HEK293 (cell line): Measurements from ENCODE around the gene PRR36.
A peak's percentile ranks its signal among the peaks of the same experiment; 100 is the strongest.

Experiments
- GLIS2 ChIP-seq: fragments of 450-650 bp; formaldehyde crosslinking; IDR thresholded peaks from 2 replicates; pipeline ENCODE4 v1.5.1; 2016; ENCODE audit warnings: missing biosample characterization, missing genetic modification characterization
- IKZF3 ChIP-seq: fragments of 450-650 bp; IDR thresholded peaks from 2 replicates; pipeline ENCODE4 v1.5.0; 2018; ENCODE audit warnings: missing biosample characterization, mild to moderate bottlenecking, missing genetic modification characterization, moderate library complexity
- OSR2 ChIP-seq: fragments of 450-650 bp; formaldehyde crosslinking; IDR thresholded peaks from 2 replicates; pipeline ENCODE4 v1.5.1; 2016; ENCODE audit warnings: missing biosample characterization, missing genetic modification characterization
- OVOL3 ChIP-seq: fragments of 450-650 bp; formaldehyde crosslinking; IDR thresholded peaks from 2 replicates; pipeline ENCODE4 v1.5.1; 2016; ENCODE audit warnings: missing biosample characterization, missing genetic modification characterization
- SP3 ChIP-seq: fragments of 450-650 bp; formaldehyde crosslinking; IDR thresholded peaks from 2 replicates; pipeline ENCODE4 v1.5.1; 2016; ENCODE audit warnings: missing biosample characterization, missing genetic modification characterization
- ZFP3 ChIP-seq: fragments of 450-650 bp; formaldehyde crosslinking; IDR thresholded peaks from 2 replicates; pipeline ENCODE4 v1.5.1; 2016; ENCODE audit warnings: low read depth, missing biosample characterization, missing genetic modification characterization
- ZNF112 ChIP-seq: fragments of 450-650 bp; formaldehyde crosslinking; IDR thresholded peaks from 2 replicates; pipeline ENCODE4 v1.5.0; 2017; ENCODE audit warnings: missing biosample characterization, missing genetic modification characterization
- ZNF16 ChIP-seq: fragments of 450-650 bp; formaldehyde crosslinking; IDR thresholded peaks from 2 replicates; pipeline ENCODE4 v1.5.1; 2016; ENCODE audit warnings: low read depth, missing biosample characterization, missing genetic modification characterization
- ZNF335 ChIP-seq: fragments of 450-650 bp; formaldehyde crosslinking; conservative IDR thresholded peaks from 2 replicates; pipeline ENCODE4 v1.5.1; 2016; ENCODE audit warnings: missing biosample characterization, missing genetic modification characterization
- ZNF433 ChIP-seq: fragments of 450-650 bp; formaldehyde crosslinking; IDR thresholded peaks from 2 replicates; pipeline ENCODE4 v1.5.1; 2016; ENCODE audit warnings: missing biosample characterization, missing genetic modification characterization, low read depth
- ZNF596 ChIP-seq: fragments of 450-650 bp; IDR thresholded peaks from 2 replicates; pipeline ENCODE4 v1.5.0; 2018; ENCODE audit warnings: missing biosample characterization, mild to moderate bottlenecking, missing genetic modification characterization, moderate library complexity
- ZNF600 ChIP-seq: fragments of 450-650 bp; formaldehyde crosslinking; IDR thresholded peaks from 2 replicates; pipeline ENCODE4 v1.5.1; 2016; ENCODE audit warnings: missing biosample characterization, missing genetic modification characterization
- ZNF610 ChIP-seq: fragments of 450-650 bp; formaldehyde crosslinking; IDR thresholded peaks from 2 replicates; pipeline ENCODE4 v1.5.1; 2016; ENCODE audit warnings: missing biosample characterization, missing genetic modification characterization, borderline replicate concordance
- ZSCAN16 ChIP-seq: fragments of 450-650 bp; formaldehyde crosslinking; IDR thresholded peaks from 2 replicates; pipeline ENCODE4 v1.5.1; 2016; ENCODE audit warnings: missing biosample characterization, missing genetic modification characterization
- TF ChIP-seq, protein P1 (sequence below): fragments of 450-650 bp; formaldehyde crosslinking; IDR thresholded peaks from 2 replicates; pipeline ENCODE4 v1.5.1; 2017; ENCODE audit warnings: missing biosample characterization, missing genetic modification characterization
- TF ChIP-seq, protein P2 (sequence below): fragments of 450-650 bp; formaldehyde crosslinking; IDR thresholded peaks from 2 replicates; pipeline ENCODE4 v1.5.1; 2016; ENCODE audit warnings: missing biosample characterization, missing genetic modification characterization
- TF ChIP-seq, protein P3 (sequence below): fragments of 450-650 bp; formaldehyde crosslinking; IDR thresholded peaks from 2 replicates; pipeline ENCODE4 v1.5.1; 2016; ENCODE audit warnings: missing biosample characterization, missing genetic modification characterization, low read depth
- TF ChIP-seq, protein P4 (sequence below): fragments of 450-650 bp; IDR thresholded peaks from 2 replicates; pipeline ENCODE4 v1.5.1; 2018; ENCODE audit warnings: missing biosample characterization, missing genetic modification characterization
- TF ChIP-seq, protein P5 (sequence below): fragments of 450-650 bp; formaldehyde crosslinking; IDR thresholded peaks from 2 replicates; pipeline ENCODE4 v1.5.1; 2016; ENCODE audit warnings: missing biosample characterization, missing genetic modification characterization, borderline replicate concordance
- TF ChIP-seq, protein P6 (sequence below): fragments of 450-650 bp; formaldehyde crosslinking; IDR thresholded peaks from 2 replicates; pipeline ENCODE4 v1.5.1; 2017; ENCODE audit warnings: missing biosample characterization, missing genetic modification characterization
- TF ChIP-seq, protein P7 (sequence below): IDR thresholded peaks from 2 replicates; pipeline ENCODE4 v1.6.1; 2011; ENCODE audit warnings: mild to moderate bottlenecking, low read depth, low read length, borderline replicate concordance
- TF ChIP-seq, protein P8 (sequence below): fragments of 450-650 bp; formaldehyde crosslinking; IDR thresholded peaks from 2 replicates; pipeline ENCODE4 v1.5.1; 2016; ENCODE audit warnings: missing biosample characterization, missing genetic modification characterization
- TF ChIP-seq, protein P9 (sequence below): fragments of 450-650 bp; formaldehyde crosslinking; IDR thresholded peaks from 2 replicates; pipeline ENCODE4 v1.5.0; 2017; ENCODE audit warnings: missing biosample characterization, missing genetic modification characterization, borderline replicate concordance

PRR36 gene

DNA sequence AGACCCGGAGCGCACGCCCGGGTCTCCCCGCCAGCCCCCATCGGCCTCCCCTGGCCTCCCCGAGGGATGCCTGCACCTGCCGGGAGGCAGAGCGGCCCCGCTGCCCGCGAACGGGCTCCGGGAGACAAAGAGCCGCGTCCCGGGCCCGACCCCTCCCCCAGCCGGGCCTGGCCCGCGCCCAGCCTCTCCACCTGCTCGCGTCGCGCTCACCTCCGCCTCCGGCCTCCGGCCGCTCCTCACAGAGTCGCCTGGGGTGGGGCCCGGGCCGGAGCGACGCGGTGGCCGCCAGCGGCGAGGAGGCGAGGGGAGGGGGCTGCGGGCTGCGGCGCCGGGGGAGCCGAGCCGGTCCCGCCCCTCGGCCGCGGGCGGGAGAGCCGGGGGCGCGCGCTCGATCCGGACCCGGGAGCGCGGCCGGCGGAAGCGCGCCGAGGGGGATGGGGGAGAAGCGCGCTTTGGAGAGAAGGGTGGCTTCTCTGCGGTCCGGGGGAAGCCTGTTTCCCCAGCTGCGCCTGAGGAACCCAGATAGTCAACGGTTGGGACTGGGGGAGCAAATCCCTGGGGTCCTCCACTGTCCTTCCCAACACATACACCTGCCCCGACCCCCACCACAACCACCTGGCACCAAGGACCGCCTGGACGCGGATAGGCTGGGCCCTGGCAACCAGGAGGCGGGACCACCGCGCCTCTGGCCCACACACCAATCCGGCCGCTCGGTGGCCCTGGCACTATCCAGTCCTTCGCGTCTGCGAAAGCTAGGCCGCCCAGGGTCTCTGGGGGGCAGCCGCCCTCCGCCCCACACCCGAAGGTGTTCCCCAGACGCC is at the start of gene PRR36 (continued):
- TF ChIP-seq, protein P1, sequence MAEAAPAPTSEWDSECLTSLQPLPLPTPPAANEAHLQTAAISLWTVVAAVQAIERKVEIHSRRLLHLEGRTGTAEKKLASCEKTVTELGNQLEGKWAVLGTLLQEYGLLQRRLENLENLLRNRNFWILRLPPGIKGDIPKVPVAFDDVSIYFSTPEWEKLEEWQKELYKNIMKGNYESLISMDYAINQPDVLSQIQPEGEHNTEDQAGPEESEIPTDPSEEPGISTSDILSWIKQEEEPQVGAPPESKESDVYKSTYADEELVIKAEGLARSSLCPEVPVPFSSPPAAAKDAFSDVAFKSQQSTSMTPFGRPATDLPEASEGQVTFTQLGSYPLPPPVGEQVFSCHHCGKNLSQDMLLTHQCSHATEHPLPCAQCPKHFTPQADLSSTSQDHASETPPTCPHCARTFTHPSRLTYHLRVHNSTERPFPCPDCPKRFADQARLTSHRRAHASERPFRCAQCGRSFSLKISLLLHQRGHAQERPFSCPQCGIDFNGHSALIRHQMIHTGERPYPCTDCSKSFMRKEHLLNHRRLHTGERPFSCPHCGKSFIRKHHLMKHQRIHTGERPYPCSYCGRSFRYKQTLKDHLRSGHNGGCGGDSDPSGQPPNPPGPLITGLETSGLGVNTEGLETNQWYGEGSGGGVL (tag by site-specific recombination), result peak; percentile 37
- TF ChIP-seq GLIS2 (tag by site-specific recombination) (peak; percentile 70), IKZF3 (tag by site-specific recombination) (0 out of 2 replicates have a peak, but pooled peaks have one; percentile 22), OSR2 (tag by site-specific recombination) (no peak), ZNF433 (tag by site-specific recombination) (no peak), ZNF610 (no peak), SP3 (tag by site-specific recombination) (peak; percentile 49), ZSCAN16 (tag by site-specific recombination) (no peak), ZNF112 (tag by site-specific recombination) (no peak), ZNF600 (tag by site-specific recombination) (0 out of 2 replicates have a peak, but pooled peaks have one; percentile 37), ZNF596 (no peak), ZNF335 (tag by site-specific recombination) (peak; percentile 98), ZNF16 (tag by site-specific recombination) (no peak), ZFP3 (tag by site-specific recombination) (no peak), OVOL3 (tag by site-specific recombination) (no peak)
- TF ChIP-seq, protein P2, sequence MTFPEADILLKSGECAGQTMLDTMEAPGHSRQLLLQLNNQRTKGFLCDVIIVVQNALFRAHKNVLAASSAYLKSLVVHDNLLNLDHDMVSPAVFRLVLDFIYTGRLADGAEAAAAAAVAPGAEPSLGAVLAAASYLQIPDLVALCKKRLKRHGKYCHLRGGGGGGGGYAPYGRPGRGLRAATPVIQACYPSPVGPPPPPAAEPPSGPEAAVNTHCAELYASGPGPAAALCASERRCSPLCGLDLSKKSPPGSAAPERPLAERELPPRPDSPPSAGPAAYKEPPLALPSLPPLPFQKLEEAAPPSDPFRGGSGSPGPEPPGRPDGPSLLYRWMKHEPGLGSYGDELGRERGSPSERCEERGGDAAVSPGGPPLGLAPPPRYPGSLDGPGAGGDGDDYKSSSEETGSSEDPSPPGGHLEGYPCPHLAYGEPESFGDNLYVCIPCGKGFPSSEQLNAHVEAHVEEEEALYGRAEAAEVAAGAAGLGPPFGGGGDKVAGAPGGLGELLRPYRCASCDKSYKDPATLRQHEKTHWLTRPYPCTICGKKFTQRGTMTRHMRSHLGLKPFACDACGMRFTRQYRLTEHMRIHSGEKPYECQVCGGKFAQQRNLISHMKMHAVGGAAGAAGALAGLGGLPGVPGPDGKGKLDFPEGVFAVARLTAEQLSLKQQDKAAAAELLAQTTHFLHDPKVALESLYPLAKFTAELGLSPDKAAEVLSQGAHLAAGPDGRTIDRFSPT (tag by site-specific recombination), result peak; percentile 63; the same call in 1 of the 2 replicates
- TF ChIP-seq, protein P3, sequence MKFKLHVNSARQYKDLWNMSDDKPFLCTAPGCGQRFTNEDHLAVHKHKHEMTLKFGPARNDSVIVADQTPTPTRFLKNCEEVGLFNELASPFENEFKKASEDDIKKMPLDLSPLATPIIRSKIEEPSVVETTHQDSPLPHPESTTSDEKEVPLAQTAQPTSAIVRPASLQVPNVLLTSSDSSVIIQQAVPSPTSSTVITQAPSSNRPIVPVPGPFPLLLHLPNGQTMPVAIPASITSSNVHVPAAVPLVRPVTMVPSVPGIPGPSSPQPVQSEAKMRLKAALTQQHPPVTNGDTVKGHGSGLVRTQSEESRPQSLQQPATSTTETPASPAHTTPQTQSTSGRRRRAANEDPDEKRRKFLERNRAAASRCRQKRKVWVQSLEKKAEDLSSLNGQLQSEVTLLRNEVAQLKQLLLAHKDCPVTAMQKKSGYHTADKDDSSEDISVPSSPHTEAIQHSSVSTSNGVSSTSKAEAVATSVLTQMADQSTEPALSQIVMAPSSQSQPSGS (tag by site-specific recombination), result no peak
- TF ChIP-seq, protein P4, sequence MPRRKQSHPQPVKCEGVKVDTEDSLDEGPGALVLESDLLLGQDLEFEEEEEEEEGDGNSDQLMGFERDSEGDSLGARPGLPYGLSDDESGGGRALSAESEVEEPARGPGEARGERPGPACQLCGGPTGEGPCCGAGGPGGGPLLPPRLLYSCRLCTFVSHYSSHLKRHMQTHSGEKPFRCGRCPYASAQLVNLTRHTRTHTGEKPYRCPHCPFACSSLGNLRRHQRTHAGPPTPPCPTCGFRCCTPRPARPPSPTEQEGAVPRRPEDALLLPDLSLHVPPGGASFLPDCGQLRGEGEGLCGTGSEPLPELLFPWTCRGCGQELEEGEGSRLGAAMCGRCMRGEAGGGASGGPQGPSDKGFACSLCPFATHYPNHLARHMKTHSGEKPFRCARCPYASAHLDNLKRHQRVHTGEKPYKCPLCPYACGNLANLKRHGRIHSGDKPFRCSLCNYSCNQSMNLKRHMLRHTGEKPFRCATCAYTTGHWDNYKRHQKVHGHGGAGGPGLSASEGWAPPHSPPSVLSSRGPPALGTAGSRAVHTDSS (tag by site-specific recombination), result no peak
- TF ChIP-seq, protein P5, sequence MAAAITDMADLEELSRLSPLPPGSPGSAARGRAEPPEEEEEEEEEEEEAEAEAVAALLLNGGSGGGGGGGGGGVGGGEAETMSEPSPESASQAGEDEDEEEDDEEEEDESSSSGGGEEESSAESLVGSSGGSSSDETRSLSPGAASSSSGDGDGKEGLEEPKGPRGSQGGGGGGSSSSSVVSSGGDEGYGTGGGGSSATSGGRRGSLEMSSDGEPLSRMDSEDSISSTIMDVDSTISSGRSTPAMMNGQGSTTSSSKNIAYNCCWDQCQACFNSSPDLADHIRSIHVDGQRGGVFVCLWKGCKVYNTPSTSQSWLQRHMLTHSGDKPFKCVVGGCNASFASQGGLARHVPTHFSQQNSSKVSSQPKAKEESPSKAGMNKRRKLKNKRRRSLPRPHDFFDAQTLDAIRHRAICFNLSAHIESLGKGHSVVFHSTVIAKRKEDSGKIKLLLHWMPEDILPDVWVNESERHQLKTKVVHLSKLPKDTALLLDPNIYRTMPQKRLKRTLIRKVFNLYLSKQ, result no peak
- TF ChIP-seq, protein P6, sequence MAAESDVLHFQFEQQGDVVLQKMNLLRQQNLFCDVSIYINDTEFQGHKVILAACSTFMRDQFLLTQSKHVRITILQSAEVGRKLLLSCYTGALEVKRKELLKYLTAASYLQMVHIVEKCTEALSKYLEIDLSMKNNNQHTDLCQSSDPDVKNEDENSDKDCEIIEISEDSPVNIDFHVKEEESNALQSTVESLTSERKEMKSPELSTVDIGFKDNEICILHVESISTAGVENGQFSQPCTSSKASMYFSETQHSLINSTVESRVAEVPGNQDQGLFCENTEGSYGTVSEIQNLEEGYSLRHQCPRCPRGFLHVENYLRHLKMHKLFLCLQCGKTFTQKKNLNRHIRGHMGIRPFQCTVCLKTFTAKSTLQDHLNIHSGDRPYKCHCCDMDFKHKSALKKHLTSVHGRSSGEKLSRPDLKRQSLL, result no peak
- TF ChIP-seq, protein P7, sequence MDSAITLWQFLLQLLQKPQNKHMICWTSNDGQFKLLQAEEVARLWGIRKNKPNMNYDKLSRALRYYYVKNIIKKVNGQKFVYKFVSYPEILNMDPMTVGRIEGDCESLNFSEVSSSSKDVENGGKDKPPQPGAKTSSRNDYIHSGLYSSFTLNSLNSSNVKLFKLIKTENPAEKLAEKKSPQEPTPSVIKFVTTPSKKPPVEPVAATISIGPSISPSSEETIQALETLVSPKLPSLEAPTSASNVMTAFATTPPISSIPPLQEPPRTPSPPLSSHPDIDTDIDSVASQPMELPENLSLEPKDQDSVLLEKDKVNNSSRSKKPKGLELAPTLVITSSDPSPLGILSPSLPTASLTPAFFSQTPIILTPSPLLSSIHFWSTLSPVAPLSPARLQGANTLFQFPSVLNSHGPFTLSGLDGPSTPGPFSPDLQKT, result no peak; the same call in 1 of the 2 replicates
- TF ChIP-seq, protein P8, sequence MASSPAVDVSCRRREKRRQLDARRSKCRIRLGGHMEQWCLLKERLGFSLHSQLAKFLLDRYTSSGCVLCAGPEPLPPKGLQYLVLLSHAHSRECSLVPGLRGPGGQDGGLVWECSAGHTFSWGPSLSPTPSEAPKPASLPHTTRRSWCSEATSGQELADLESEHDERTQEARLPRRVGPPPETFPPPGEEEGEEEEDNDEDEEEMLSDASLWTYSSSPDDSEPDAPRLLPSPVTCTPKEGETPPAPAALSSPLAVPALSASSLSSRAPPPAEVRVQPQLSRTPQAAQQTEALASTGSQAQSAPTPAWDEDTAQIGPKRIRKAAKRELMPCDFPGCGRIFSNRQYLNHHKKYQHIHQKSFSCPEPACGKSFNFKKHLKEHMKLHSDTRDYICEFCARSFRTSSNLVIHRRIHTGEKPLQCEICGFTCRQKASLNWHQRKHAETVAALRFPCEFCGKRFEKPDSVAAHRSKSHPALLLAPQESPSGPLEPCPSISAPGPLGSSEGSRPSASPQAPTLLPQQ, result 0 out of 2 replicates have a peak, but pooled peaks have one; percentile 13
- TF ChIP-seq, protein P9, sequence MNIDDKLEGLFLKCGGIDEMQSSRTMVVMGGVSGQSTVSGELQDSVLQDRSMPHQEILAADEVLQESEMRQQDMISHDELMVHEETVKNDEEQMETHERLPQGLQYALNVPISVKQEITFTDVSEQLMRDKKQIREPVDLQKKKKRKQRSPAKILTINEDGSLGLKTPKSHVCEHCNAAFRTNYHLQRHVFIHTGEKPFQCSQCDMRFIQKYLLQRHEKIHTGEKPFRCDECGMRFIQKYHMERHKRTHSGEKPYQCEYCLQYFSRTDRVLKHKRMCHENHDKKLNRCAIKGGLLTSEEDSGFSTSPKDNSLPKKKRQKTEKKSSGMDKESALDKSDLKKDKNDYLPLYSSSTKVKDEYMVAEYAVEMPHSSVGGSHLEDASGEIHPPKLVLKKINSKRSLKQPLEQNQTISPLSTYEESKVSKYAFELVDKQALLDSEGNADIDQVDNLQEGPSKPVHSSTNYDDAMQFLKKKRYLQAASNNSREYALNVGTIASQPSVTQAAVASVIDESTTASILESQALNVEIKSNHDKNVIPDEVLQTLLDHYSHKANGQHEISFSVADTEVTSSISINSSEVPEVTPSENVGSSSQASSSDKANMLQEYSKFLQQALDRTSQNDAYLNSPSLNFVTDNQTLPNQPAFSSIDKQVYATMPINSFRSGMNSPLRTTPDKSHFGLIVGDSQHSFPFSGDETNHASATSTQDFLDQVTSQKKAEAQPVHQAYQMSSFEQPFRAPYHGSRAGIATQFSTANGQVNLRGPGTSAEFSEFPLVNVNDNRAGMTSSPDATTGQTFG, result no peak
